Subcutaneous abdominal adipose tissue (tissue), 5 donors: Measurements from ENCODE around the gene WNK4.

ENCODE experiments used
- H3K27ac ChIP-seq: one replicate; pipeline ENCODE4 v1.7.0; 2013; ENCODE audit warnings: low read depth, mild to moderate bottlenecking, inconsistent platforms, low read length, moderate library complexity
- H3K27me3 ChIP-seq, 5 donors: one replicate each; pipeline ENCODE4 v1.7.0; 2013; ENCODE audit warnings: low read length in 5 of 5, inconsistent platforms in 1 of 5; ENCODE audit not compliant: control insufficient read depth in 5 of 5, insufficient read depth in 4 of 5
- H3K36me3 ChIP-seq, 5 donors: one replicate each; pipeline ENCODE4 v1.7.0; 2013; ENCODE audit warnings: low read length in 5 of 5; ENCODE audit not compliant: control insufficient read depth in 5 of 5, insufficient read depth in 5 of 5
- H3K4me1 ChIP-seq, 5 donors: one replicate each; pipeline ENCODE4 v1.7.0; 2013; ENCODE audit warnings: low read length in 5 of 5, mild to moderate bottlenecking in 3 of 5, moderate library complexity in 1 of 5; ENCODE audit not compliant: control insufficient read depth in 5 of 5, insufficient read depth in 5 of 5
- H3K4me3 ChIP-seq, 5 donors: one replicate each; pipeline ENCODE4 v1.7.0; 2013; ENCODE audit warnings: low read length in 5 of 5, low read depth in 1 of 5
- H3K9ac ChIP-seq, 5 donors: one replicate each; pipeline ENCODE4 v1.7.0; 2013; ENCODE audit warnings: low read length in 5 of 5, mild to moderate bottlenecking in 4 of 5, moderate library complexity in 3 of 5
- H3K9me3 ChIP-seq, 5 donors: one replicate each; pipeline ENCODE4 v1.7.0; 2013; ENCODE audit warnings: low read length in 5 of 5; ENCODE audit not compliant: control insufficient read depth in 5 of 5
- donor health status: healthy.
- donor health status: healthy.
- donor health status: healthy.
- donor health status: healthy.
- donor health status: healthy.

Gene WNK4

DNA sequence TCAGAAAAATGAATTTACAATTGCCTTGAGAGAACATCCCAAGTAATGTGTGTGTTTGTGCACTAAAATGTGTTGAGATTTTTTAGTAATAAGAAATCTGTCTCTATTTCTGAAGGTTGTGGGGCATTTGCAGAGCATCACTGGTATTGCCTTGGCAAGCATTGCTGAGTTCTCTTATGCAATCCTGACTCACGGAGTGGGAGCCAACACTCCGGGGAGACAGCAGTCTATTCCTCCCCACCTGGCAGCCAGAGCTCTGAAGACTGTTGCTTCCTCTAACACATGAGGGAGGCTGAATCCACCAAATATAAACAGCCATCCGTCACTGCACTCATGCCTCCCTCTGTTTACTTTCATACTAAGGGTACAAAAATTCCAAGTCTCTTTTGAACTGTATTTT is 28.8 kb downstream of the WNK4 start:
- Histone ChIP-seq H3K4me3 (no peak overlapping the region), H3K9me3 (no peaks in the 10 kb centered on the region), H3K27ac (peak overlapping the region; percentile 52), H3K27me3 (no peaks in the 10 kb centered on the region), H3K9ac (peak overlapping the region in 1 of 5 donors; percentile 36), H3K36me3 (peaks cover 24 to 36% (median 28%) of the 10 kb centered on the region in 5 donors), H3K4me1 (peaks cover 0 to 1% (median 0%) of the 10 kb centered on the region in 5 donors)

DNA sequence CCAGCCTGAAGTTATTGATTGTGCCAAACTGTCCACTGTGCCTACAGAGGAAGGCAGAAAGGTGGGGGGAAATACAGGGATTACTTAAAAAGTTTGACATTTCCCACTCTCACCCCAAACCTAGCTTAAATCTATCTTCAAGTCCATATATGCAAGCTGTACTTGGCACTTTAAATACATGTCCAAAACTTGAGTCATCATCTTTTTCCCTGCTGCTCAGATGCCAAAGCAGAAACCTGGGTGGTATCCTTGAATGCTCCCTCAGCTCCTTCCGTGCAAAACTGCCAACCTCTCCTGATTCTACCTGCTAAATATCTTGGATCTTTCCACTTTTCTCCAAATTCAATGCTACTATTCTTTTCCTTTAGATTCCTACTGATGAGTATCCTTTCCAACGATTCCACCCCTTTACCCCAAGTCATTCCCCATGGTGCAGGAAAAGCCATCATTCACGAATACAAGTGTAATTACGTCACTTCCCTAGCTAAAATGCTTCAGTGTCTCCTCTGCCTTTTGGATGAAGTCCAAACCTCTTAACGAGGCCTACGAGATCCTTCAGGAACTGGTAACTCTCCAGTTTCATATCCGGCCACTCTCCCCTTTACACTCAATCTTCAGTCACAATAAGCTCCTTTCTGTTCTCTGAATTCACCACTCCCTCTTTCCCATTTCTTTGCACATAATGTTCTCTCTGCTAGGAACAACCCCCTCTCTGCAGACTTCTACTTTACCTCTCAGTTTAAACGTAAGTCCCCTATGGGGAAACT is 34.4 kb downstream of the WNK4 start:
- Histone ChIP-seq H3K9me3 (no peaks in the 10 kb centered on the region), H3K4me1 (peaks cover 0 to 14% (median 4%) of the 10 kb centered on the region in 5 donors), H3K27ac (peak overlapping the region; percentile 42), H3K9ac (peak overlapping the region in 1 of 5 donors; percentile 2), H3K27me3 (no peaks in the 10 kb centered on the region), H3K4me3 (no peak overlapping the region), H3K36me3 (peaks cover 39 to 86% (median 75%) of the 10 kb centered on the region in 5 donors)

DNA sequence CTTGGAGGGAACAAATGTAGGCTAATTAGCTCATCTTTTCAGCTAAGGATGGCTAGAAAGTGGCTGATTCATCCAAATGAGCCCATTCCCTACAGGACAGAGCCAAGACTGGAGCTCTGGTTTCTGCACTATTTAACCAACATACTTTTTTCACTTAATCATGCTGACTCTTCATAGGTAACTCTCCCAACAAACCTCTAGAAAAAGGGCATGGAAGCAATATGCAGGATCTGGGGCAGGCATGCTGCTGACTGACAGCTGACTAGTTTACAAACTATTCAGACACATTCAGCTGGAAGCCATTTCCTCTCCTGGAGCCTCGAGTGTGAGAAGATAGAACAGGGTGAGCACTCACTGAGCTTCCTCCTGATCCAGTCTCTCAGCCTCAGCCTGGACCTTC is 37.5 kb downstream of the WNK4 start:
- Histone ChIP-seq H3K9me3 (no peaks in the 10 kb centered on the region), H3K36me3 (peaks cover 30 to 84% (median 70%) of the 10 kb centered on the region in 5 donors), H3K4me1 (peaks cover 0 to 16% (median 7%) of the 10 kb centered on the region in 5 donors)

DNA sequence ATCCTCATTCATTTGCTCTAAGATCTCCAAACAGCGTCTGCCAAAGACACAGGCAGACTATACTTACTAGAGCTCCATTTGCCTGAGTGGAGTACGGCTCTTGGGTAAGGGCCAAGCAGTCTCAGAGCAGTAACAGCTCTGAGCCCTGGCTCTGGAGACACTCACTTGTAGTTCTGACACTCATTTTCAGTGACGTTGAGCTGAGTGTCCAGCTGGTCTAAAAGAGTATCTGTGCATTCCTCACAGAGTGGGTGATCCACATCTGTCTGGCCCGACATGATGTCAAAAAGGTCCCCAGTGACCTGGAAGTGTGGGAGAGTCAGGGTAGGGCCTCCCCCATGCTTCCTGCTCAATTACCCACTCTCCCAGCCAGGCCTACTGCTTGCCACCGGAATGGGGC is 38.0 kb downstream of the WNK4 start:
- peaks cover 30 to 82% (median 69%) of the 10 kb centered on the region in 5 donors for H3K36me3 ChIP-seq
- H3K27ac ChIP-seq: no peak overlapping the region
- no peaks in the 10 kb centered on the region for H3K9me3 ChIP-seq
- peaks cover 2 to 21% (median 11%) of the 10 kb centered on the region in 5 donors for H3K4me1 ChIP-seq
- H3K4me3 ChIP-seq: no peak overlapping the region
- no peaks in the 10 kb centered on the region for H3K27me3 ChIP-seq
- H3K9ac ChIP-seq: no peak overlapping the region

More for the DNA sequence above, 37.5 kb downstream of the WNK4 start:
- Histone ChIP-seq H3K27ac (no peak overlapping the region), H3K4me3 (no peak overlapping the region), H3K27me3 (no peaks in the 10 kb centered on the region), H3K9ac (no peak overlapping the region)

DNA sequence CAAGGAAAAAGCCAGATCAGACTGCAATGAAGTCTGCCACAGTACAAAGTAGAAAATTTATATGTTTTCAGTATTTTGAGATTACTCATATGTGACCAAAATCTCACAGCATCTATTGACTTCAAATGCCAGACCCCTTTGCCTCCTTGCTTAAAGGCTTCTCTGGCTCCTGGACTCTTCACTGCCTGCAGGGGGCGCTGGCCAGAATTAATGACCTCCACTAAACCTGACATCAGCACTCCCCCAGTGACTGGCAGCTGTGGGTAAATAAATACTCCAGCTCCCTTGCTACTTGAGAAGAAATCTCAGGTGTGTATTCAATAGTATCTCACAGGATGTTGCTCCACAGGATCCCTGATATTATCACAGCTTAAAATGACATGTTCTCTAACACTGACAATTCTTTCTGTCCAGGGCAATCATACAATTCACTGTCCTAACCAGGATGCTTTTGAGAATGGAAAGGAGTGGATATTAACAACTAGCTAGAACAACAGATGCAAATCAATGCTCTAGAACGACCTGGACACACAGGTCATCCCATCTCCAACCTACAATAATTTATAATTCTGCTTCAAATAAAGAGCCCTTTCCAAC is 39.6 kb downstream of the WNK4 start:
- Histone ChIP-seq H3K36me3 (peaks cover 19 to 65% (median 53%) of the 10 kb centered on the region in 5 donors), H3K9ac (no peak overlapping the region), H3K4me1 (peaks cover 4 to 23% (median 16%) of the 10 kb centered on the region in 5 donors), H3K27me3 (no peaks in the 10 kb centered on the region), H3K27ac (no peak overlapping the region), H3K9me3 (no peaks in the 10 kb centered on the region), H3K4me3 (no peak overlapping the region)

DNA sequence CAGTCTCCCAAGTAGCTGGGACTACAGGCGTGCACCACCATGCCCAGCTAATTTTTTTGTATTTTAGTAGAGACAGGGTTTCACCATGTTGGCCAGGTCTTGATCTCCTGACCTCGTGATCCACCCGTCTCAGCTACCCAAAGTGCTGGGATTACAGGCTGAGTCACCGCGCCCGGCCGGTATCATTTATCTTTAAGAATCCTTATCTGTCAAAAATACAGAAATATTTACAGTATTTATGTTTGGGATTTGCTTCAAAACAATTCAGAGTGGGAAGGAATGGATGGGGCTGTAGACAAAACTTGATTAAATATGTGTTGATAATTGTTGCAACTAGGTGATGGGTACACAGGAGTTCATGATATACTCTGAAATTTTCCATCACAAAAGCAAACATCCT is 40.8 kb downstream of the WNK4 start:
- Histone ChIP-seq H3K9ac (no peak overlapping the region), H3K4me3 (no peak overlapping the region), H3K27ac (no peak overlapping the region), H3K36me3 (peaks cover 9 to 54% (median 41%) of the 10 kb centered on the region in 5 donors), H3K27me3 (no peaks in the 10 kb centered on the region), H3K9me3 (no peaks in the 10 kb centered on the region), H3K4me1 (peaks cover 3 to 18% (median 11%) of the 10 kb centered on the region in 5 donors)

DNA sequence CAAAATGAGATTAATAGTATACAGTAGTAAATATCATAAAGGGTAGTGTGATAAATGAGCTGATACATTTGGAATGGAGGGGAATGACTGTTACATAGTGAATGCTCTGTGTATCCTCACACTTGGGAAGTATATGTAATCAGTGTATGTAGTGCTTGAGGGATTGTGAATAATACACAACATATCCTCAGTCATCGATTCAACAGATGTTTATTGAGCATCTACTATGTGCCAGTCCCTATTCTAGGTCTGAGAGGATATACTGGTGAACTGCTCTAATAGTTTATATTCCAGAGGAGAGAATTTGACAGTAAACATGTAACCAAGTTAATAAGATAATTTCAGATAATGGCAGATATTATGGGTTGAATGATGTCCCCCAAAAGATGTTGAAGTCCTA is 47.1 kb downstream of the WNK4 start:
- Histone ChIP-seq H3K27me3 (no peaks in the 10 kb centered on the region), H3K4me3 (no peak overlapping the region), H3K9ac (no peak overlapping the region), H3K9me3 (no peaks in the 10 kb centered on the region), H3K36me3 (no peaks in the 10 kb centered on the region), H3K4me1 (peaks cover 3 to 23% (median 14%) of the 10 kb centered on the region in 5 donors), H3K27ac (no peak overlapping the region)

DNA sequence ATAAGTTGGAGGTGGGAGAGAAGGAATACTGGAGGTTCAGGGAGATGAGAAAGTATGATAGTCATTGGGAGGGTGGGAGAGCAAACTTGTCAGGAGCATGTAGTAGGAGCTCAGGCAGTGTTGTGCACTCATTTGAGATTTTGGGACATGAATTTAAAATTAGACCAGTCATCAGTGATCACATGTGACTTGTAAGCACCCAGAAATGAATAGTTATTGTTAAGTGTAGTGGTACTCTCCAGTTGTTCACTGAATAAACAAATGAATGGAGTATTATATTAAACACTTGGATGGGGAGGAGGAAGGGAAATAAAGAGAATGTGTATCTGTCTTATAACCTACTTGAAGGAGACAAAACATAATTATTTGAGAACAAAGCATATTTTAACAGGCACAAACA is 50.6 kb downstream of the WNK4 start:
- H3K27ac ChIP-seq: no peak overlapping the region
- no peaks in the 10 kb centered on the region for H3K27me3 ChIP-seq
- H3K36me3 ChIP-seq: peaks cover 0 to 8% (median 3%) of the 10 kb centered on the region in 5 donors
- no peaks in the 10 kb centered on the region for H3K9me3 ChIP-seq
- H3K9ac ChIP-seq: no peak overlapping the region
- no peak overlapping the region for H3K4me3 ChIP-seq
- H3K4me1 ChIP-seq: peaks cover 3 to 29% (median 23%) of the 10 kb centered on the region in 5 donors

DNA sequence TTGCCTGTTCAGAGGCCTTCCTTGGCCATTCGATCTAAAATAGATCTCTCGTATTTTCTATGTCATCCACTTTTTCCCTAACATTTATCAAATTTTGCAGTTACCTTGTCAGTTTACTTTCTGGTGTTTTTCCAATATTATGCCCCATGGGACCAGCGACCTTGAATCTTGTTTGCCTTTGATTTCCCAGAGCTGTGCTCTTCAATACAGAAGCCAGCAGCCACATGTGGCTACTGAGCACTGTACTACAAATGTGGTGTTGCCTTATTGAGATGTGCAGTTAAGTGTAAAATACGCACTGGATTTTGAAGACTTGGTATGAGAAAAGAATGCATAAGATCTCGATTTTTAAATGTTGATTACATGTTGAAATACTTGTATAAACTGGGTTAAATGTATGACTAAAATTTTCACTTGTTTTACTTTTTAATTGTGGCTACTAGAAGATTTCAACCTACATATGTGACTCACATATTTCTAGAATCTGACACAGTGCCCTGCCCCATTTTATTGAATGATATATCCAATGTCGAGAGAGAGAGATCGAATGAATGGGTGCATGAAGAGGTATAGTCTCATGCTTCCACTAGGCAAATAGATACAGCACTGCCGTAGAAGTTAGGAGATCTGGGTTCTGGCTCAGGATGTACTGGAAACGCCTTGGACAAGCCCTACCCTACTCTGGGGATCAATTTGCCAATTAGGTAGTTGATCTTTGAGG is 52.0 kb downstream of the WNK4 start:
- Histone ChIP-seq H3K4me3 (peak overlapping the region; percentile 78 to 97 (median 94)), H3K9ac (peak overlapping the region; percentile 94 to 99 (median 98)), H3K27ac (peak overlapping the region; percentile 98)

More for the DNA sequence above, 52.0 kb downstream of the WNK4 start:
- no peaks in the 10 kb centered on the region for H3K9me3 ChIP-seq
- H3K4me1 ChIP-seq: peaks cover 3 to 29% (median 23%) of the 10 kb centered on the region in 5 donors
- H3K36me3 ChIP-seq: peaks cover under 1 to 22% (median 10%) of the 10 kb centered on the region in 5 donors
- no peaks in the 10 kb centered on the region for H3K27me3 ChIP-seq
